Hematopoietic multipotent progenitor cell treated with erythropoietin and hydrocortisone succinate and interleukin-3 and kit ligand, for 6 days (in vitro differentiated cells): ENCODE measurements around the gene OR6V1.

ENCODE experiments used
- DNase-seq: peaks from one replicate; pipeline ENCODE4 v3.0.0-alpha.2; 2015

The OR6V1 gene

GRCh38 chr7:143052041-143052440 lies at the start of gene OR6V1:
OR6V1 (plus strand) TSS chr7:143052341; CDS start chr7:143052341, 0 bp downstream.
- DNase-seq: no peak

DNA sequence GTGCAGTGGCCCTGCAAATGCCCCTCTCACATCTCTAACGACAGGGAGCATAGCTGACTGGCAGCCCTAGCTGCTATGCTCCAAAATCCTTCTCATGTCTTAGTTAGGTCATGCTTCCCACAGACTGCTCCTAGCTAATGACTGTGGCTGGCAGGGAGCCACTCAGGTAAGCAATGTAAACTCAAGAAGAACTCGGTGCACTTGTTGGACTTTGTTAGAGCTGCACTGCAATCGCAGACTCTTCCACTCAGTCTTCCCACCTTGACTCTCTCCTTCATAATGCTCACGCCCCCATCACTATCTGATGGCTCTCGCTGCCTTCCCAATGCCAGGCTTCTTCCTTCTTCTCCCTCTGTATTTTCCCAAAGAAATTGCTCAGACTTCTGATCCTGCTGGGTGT lies 49.2 kb upstream of the OR6V1 start:
- DNase-seq: peak; percentile 5

DNA sequence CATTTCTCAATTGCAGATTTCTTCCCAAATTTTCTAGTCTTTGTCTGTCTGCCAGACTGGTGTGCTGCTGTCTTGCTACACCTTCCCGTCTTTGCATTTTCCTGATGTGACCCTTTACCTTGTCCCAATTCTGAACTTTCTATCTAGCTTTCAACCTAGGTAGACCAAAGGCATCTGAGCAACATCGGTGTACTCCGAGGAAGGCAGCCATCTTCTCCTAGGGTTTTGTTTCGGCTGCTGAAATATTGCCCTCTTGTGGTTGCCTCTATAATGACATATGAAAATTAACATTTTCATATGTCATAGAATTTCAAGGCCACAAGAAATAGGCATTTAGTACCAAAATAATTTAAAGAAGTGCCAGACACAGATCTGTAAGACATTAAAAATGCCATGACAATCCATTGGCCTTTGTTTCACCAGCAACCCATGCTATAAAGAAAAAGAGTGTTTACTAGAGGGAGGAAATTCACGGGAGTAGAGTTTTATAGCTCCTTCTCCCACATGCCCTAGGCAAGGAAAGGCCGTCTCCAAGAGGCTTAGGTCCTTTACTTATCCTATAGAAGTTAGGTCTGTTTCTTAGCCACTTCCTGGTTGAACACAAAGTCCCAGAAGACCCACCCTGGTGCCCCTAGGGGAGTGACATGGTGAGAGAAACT lies 48.6 kb upstream of the OR6V1 start:
- peak; percentile 85 for DNase-seq

DNA sequence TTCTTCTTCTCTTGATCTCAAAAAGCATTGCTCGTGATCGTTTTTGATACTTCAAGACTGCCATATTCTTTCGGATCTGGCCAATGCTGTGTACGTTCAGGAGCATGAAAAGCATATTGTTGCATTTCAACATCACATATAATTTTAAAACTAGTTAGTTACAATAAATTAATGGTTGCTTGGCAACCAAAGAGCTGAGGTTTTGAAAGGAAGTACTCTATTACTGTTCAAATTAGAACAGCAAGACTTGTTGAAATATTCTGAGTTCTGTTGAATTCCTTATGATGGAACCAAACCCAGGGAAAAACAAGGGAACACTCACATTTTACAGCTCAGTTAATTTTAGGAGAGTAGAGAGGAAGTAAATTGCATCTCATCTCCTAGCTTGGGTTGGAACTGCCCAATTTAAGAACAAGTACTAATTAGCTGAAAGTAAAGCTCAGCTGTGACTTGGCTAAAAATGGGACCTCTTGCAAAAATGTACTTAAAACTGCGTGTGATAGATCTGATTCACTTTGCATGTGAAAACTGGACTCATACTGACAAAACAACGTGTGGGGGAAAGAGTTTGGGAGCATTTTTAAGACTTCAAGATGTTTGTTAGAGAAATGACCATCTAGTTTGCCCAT lies 46.4 kb upstream of the OR6V1 start:
- no peak for DNase-seq

GRCh38 chr7:143008007-143008901 lies 43.9 kb upstream of the OR6V1 start:
- peak; percentile 86 for DNase-seq

DNA sequence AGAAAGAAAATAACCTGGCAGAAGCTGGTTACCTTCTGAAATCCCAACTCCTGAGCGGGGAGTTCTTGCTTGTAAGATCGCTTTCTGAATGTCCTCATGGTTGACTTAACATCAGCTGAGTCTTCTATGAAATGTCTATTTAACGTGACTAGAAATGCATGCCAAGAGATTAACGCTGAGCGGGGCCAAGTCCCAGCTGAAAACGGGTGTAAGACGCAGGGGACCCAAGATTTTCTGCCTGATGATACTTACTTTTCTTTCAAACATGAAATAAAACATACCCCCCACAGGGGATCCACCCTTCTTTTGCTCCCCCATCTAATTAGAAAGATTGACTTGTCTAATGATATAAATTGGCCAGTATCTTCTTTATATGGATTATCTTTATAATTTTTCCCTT lies 40.1 kb upstream of the OR6V1 start:
- DNase-seq: no peak

- no peak for DNase-seq
These were observed 39.7 kb upstream of the OR6V1 start for GRCh38 chr7:143012409-143012808.

GRCh38 chr7:143013473-143013872 lies 38.7 kb upstream of the OR6V1 start:
- DNase-seq: no peak

- DNase-seq: no peak
These were observed 38.2 kb upstream of the OR6V1 start for GRCh38 chr7:143013893-143014292.

GRCh38 chr7:143015084-143015483 lies 37.1 kb upstream of the OR6V1 start:
- DNase-seq: no peak

DNA sequence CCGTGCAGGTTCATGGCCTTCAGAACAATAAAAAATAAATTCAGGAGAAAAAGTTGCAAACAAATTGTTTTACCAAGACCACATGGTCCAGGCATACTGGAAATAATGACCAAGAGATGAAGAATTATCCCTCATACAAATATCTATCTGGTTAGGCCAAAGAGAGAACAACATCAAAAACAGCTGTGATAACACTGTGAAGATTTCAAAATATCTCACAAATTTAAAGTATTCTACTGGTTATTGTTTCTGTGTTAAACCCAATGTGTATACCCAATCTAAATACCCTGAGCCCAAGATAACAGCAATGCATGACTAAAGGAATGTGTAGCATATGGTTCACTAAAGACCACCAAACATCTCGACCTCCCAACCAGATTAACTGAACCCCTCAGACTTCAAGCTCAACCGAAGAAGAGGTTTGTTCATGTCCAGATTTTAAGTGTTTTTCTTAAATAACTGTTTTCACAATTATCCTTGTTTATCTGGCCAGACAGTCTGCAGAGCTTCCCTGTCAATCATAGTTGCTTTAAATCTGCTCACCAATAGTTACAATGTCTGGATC lies 36.1 kb upstream of the OR6V1 start:
- DNase-seq: no peak

DNA sequence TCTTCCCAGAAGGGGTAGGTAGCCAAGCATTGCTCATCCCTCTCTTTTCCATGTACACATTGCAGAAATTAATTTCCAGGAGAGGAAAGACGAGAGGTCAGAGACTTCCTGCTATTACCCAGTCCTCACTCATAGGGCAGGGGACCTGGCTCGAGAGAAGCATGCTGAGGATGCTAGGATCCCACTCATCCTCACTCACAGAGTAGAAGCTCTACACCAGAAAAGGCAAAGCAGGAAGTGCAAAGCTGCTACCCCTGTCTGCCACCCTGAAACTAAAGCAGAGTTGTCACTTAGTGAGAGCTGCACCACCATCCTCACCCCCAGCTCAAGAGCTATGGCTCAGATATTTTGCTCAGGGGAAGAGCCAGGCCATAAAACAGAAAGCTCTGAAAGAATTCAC lies 35.1 kb upstream of the OR6V1 start:
- no peak for DNase-seq

- no peak for DNase-seq
These were observed 33.2 kb upstream of the OR6V1 start for GRCh38 chr7:143018931-143019330.

GRCh38 chr7:143023047-143023446 lies 29.1 kb upstream of the OR6V1 start:
- DNase-seq: no peak

- DNase-seq: no peak
These were observed 26.8 kb upstream of the OR6V1 start for GRCh38 chr7:143025371-143025770.

- DNase-seq: no peak
These were observed 25.1 kb upstream of the OR6V1 start, which contains the start of gene OR9A2 for GRCh38 chr7:143027032-143027431. OR9A2 (minus strand) TSS chr7:143027132; CDS start chr7:143027132, 0 bp downstream.

DNA sequence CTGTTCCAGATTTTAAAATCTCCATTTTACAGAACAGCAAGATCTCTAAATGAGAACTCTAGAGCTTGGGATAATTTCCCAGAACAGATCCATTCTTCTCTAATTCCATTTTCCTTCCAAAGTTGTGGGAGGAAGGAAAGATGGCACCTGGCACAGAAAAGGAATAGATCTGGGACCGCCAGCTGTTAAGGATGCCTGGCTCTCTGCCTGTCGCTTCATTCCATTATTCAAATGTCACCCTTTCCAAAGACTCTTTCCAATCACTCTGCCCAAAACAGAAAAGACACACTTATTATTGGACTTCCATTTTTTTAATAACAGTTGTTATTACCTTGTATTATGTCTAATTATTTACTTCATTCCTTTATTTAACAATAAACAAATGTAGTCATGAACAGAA lies 24.5 kb upstream of the OR6V1 start:
- DNase-seq: no peak

DNA sequence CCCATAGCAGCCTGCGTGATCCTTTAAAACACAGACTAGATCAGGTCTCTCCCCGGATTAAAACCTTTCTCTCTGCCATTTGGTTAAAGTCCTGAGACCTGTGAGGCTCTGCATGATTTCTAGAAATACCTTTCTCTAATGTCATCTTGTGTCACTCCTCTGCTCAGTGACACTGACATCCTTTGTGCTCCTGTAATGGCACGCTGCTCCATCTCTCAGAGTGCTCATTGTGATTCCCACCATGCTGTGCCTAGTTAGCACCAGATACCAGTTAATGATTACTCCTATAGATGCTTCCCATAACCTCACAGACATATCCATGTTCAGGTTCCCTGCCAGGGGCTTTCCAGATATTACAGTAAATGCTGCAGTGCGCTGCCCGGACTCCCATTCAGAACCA lies 13.5 kb upstream of the OR6V1 start:
- no peak for DNase-seq

- DNase-seq: no peak
These were observed 11.9 kb upstream of the OR6V1 start for GRCh38 chr7:143040209-143040715.

GRCh38 chr7:143041346-143041745 lies 10.8 kb upstream of the OR6V1 start:
- DNase-seq: no peak

- DNase-seq: no peak
These were observed 9.9 kb upstream of the OR6V1 start for GRCh38 chr7:143042159-143042789.

DNA sequence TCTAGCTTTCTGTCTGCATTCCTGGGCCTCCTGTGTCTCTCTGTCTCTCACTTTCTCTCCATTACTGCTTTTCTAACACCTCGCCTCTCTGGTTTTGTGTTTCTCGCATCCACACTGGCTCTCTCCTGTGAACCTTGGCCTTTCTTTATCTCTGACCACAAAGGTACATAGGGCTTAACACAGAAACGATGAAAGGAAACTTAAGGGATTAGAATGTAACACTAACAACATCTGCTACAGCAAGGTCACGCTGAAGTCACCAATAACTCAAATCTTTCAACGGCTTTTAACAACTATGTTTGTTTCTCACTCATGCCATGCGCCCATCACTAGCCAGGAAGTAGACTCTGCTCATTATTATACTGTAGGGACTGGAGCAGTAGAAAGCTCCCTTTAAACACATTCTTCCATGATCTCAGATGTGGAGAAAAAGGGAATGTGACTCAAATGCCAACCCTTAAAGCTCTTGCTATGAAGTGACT lies 9.3 kb upstream of the OR6V1 start:
- no peak for DNase-seq

DNA sequence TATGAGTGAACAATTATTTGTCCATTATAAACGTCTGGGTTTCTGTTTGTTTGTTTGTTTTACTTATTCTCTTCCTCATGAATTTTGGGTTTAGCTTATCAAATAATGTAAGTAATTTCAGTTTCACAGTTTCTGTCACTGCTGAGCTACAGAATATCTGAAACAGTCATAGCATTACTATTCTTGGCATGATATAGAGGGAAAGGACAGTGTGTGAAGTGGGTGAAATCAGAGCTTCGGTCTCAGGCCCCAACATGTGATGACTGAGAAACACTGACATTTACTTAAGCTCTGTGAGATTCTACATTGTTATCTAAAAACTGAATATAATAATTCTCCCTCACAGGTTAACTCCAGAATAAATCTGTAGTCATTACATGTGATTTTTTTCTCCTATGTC lies 8.8 kb upstream of the OR6V1 start:
- DNase-seq: no peak
